ENCODE measurements around the gene TVP23C. TPM values are rescaled to one million over a fixed set of nuclear protein-coding genes. Genes with fewer than 3 reads are reported as not detected.

Gene TVP23C
- total and polyA plus RNA-seq, 2 of the 8 experiments (the other 6 are each of a cell fraction or from before 2014, with no cell fraction given) = 2.9 to 9.6 TPM

- H4K8ac ChIP-seq (ENCODE audit: extremely low read depth, insufficient read depth, low read length) = no peak overlapping the region
- no peaks in the 10 kb centered on the region for H4K20me1 ChIP-seq (replicated peaks in 1 of 2; ENCODE audit: control insufficient read depth in 1 of 2, insufficient read depth in 2 of 2, low read length in 2 of 2)
- H2BK120ac ChIP-seq (replicated peaks; ENCODE audit: low read depth, low read length) = no peak overlapping the region
- ChIA-PET CTCF (ENCODE audit: partially characterized antibody) (interaction anchor here (0.9 to 7.3 kb wide), 27 partner anchors 10 to 267 kb away, joined by 3 to 87 read pairs (median 7); partner anchors contain the start of gene PMP22), POLR2A (ENCODE audit: partially characterized antibody) (interaction anchor here (0.9 to 2.1 kb wide), 5 partner anchors 10 to 242 kb away, joined by 3 to 6 read pairs (median 4); no protein-coding TSS in a partner anchor)
- H3K56ac ChIP-seq (replicated peaks; ENCODE audit: insufficient read length, low read depth, low read length) = no peak overlapping the region
- H3K36me3 ChIP-seq (ENCODE audit: control insufficient read depth in 2 of 4, insufficient read depth in 4 of 4, low read length in 3 of 4) = no peaks in the 10 kb centered on the region; a peak in 1 of 8 replicates
- H3K79me2 ChIP-seq (ENCODE audit: control insufficient read depth in 1 of 2, insufficient read depth in 2 of 2, low read length in 2 of 2) = no peaks in the 10 kb centered on the region
- no peak overlapping the region for H2AK5ac ChIP-seq (ENCODE audit: low read depth, low read length)
- no peak overlapping the region for H2BK20ac ChIP-seq (ENCODE audit: low read length)
- no peak overlapping the region for H2BK12ac ChIP-seq (ENCODE audit: low read depth, low read length)
- H4K5ac ChIP-seq (ENCODE audit: insufficient read length, low read depth, low read length) = no peak overlapping the region
- no peaks in the 10 kb centered on the region for H3K23me2 ChIP-seq (ENCODE audit: low read depth, low read length)
- H4K91ac ChIP-seq (replicated peaks; ENCODE audit: insufficient read length, low read length) = no peak overlapping the region
- no peak for FAIRE-seq
- H3K9me3 ChIP-seq (ENCODE audit: insufficient read depth in 2 of 2, low read depth in 1 of 2, low read length in 1 of 2) = no peaks in the 10 kb centered on the region
- H3K14ac ChIP-seq (ENCODE audit: insufficient read length) = no peak overlapping the region
- no peak overlapping the region for H2BK5ac ChIP-seq (ENCODE audit: low read depth, low read length)
- no peaks in the 10 kb centered on the region for H3K79me1 ChIP-seq (ENCODE audit: low read depth, low read length)
- no peak overlapping the region for H3K18ac ChIP-seq (ENCODE audit: extremely low read depth, low read length)
- no peak overlapping the region for H3K4me3 ChIP-seq (ENCODE audit: extremely low read depth in 1 of 4, insufficient read depth in 2 of 4, low read depth in 3 of 4, low read length in 4 of 4)
- no peak overlapping the region for H3K9ac ChIP-seq (replicated peaks in 1 of 4; ENCODE audit: extremely low read depth in 1 of 4, low read depth in 3 of 4, low read length in 3 of 4)
- no peak overlapping the region for H2AFZ ChIP-seq (ENCODE audit: low read length)
- no peak overlapping the region for H3K27ac ChIP-seq (ENCODE audit: low read depth, low read length)
- no peak overlapping the region for H3K4me2 ChIP-seq (ENCODE audit: insufficient read depth in 1 of 2, low read depth in 2 of 2, low read length in 2 of 2)
- no peak overlapping the region for H2BK15ac ChIP-seq (ENCODE audit: low read length)
- peaks cover 0 to 5% (median 3%) of the 10 kb centered on the region in 4 experiments; a peak in 4 of 7 replicates for H3K4me1 ChIP-seq (replicated peaks in 1 of 4; ENCODE audit: control insufficient read depth in 3 of 4, insufficient read depth in 4 of 4, low read length in 3 of 4)
- no peak overlapping the region for H3K23ac ChIP-seq (ENCODE audit: insufficient read length)
- 100% methylated on average over 2 of the region's 2 CpGs; no CpG with 5 or more reads in 1 of the 2 experiments for WGBS, 2 experiments (ENCODE audit: extremely low coverage in 1 of 2, insufficient coverage in 1 of 2, insufficient read length in 1 of 2, insufficient replicate concordance in 2 of 2, low coverage in 1 of 2, low lambda C conversion rate in 2 of 2, missing lambda C conversion rate in 1 of 2)
- DNase-seq (ENCODE audit: low read depth in 1 of 2, low spot score in 2 of 2) = no peak
- H3K4ac ChIP-seq (replicated peaks; ENCODE audit: insufficient read length, low read depth, low read length) = no peak overlapping the region
- H3K27me3 ChIP-seq (replicated peaks in 1 of 4; ENCODE audit: control insufficient read depth in 3 of 4, extremely low read depth in 1 of 4, insufficient read depth in 3 of 4, low read length in 3 of 4) = no peaks in the 10 kb centered on the region
- TF ChIP-seq TAF1 (IDR thresholded peaks at IDR 0.05; ENCODE audit: low read depth, low read length) (no peak), MAX (IDR thresholded peaks at IDR 0.05) (no peak), RAD21 (IDR thresholded peaks at IDR 0.05 in 1 of 2, conservative IDR thresholded peaks at IDR 0.05 in 1 of 2; ENCODE audit: low read depth in 2 of 2, low read length in 2 of 2) (no peak), MAFK (IDR thresholded peaks at IDR 0.05; ENCODE audit: low read depth, low read length) (no peak), TAF7 (optimal IDR thresholded peaks at IDR 0.05; ENCODE audit: borderline replicate concordance, low read depth, low read length) (no peak), POU5F1 (IDR thresholded peaks at IDR 0.05; ENCODE audit: low read depth, low read length) (no peak)
Measured at GRCh38 chr17:15503731-15504130, 59.6 kb downstream of the TVP23C start.
